ENCODE data around the gene SRSF4. TPM values are rescaled to one million over a fixed set of nuclear protein-coding genes. Genes with fewer than 3 reads are reported as not detected.
A peak's percentile ranks its signal among the peaks of the same experiment; 100 is the strongest.

SRSF4 gene
- total and polyA plus RNA-seq, 2 donors (not counting 1 experiment from before 2014, with no cell fraction given): 51.4 to 61.9 TPM

DNA sequence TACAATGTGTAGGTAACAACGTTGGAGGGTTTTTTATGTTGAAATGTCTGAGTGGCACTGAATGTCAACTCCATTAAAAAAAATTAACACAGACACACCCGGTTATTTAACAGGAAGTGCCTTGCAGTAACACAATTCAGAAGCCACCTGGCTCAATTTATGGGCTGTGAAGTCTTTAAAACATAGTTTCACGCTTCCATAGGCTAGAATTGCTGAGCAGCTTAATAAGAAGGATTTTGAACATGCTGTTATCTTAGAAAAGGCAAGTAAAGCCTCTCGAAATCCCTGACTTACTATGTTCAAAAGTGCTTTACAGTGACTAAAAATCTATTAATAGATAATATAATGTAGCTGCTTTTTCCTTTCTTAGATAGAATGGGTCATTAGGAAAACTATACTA lies 19.7 kb downstream of the SRSF4 start:
- Histone ChIP-seq H2AFZ (ENCODE audit: low read length) (no peak overlapping the region), H3K4me2 (ENCODE audit: extremely low read depth, insufficient read depth, low read length) (no peak overlapping the region), H3K9ac (ENCODE audit: insufficient read depth, low read length) (no peak overlapping the region), H4K20me1 (ENCODE audit: control insufficient read depth, extremely low read depth, insufficient read depth, low read length) (no peaks in the 10 kb centered on the region), H3K27me3 (ENCODE audit: control insufficient read depth, insufficient read depth, low read length) (no peaks in the 10 kb centered on the region), H3K4me1 (ENCODE audit: control insufficient read depth, extremely low read depth, insufficient read depth, low read length) (peaks cover 5% of the 10 kb centered on the region), H3K4me3 (replicated peaks in 1 of 4; ENCODE audit: control extremely low read depth in 1 of 4, insufficient read depth in 1 of 4, low read depth in 3 of 4, low read length in 4 of 4) (no peak overlapping the region), H3K9me3 (ENCODE audit: control insufficient read depth, insufficient read depth, low read depth, low read length) (no peaks in the 10 kb centered on the region), H3K27ac (ENCODE audit: insufficient read depth, low read length) (peak overlapping the region; percentile 22), H3K79me2 (ENCODE audit: control insufficient read depth, insufficient read depth, low read length) (peaks cover 82% of the 10 kb centered on the region), H3K36me3 (ENCODE audit: control insufficient read depth, insufficient read depth, low read length) (peaks cover 11% of the 10 kb centered on the region)
- TF ChIP-seq, protein P1, sequence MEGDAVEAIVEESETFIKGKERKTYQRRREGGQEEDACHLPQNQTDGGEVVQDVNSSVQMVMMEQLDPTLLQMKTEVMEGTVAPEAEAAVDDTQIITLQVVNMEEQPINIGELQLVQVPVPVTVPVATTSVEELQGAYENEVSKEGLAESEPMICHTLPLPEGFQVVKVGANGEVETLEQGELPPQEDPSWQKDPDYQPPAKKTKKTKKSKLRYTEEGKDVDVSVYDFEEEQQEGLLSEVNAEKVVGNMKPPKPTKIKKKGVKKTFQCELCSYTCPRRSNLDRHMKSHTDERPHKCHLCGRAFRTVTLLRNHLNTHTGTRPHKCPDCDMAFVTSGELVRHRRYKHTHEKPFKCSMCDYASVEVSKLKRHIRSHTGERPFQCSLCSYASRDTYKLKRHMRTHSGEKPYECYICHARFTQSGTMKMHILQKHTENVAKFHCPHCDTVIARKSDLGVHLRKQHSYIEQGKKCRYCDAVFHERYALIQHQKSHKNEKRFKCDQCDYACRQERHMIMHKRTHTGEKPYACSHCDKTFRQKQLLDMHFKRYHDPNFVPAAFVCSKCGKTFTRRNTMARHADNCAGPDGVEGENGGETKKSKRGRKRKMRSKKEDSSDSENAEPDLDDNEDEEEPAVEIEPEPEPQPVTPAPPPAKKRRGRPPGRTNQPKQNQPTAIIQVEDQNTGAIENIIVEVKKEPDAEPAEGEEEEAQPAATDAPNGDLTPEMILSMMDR (conservative IDR thresholded peaks at IDR 0.05 in 1 of 2, IDR thresholded peaks at IDR 0.05 in 1 of 2; ENCODE audit: low read depth in 1 of 2, low read length in 2 of 2): no peak
- TF ChIP-seq EZH2 (IDR thresholded peaks at IDR 0.05; ENCODE audit: low read length, missing control alignments): no peak
- DNase-seq (ENCODE audit: low read depth in 2 of 2): no peak

DNA sequence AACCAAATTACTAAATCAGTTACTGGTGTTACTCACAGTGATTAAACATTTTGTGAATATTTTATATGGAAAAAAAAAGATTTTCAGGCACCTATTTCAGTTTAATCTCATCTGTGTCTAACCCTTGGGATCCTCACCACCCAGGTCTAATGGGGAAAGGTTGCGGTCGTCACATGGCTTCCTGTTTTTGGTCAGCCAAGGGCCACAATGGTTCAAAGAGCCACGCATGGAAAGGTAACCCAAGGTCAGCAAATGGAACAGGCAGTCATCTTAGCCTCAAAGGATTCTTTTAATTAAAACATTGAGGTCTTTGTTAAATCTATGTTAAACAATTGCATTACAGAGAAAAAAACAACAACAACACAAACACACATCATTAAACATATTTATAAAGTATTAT lies 21.9 kb downstream of the SRSF4 start:
- Histone ChIP-seq H3K4me3 (replicated peaks in 1 of 4; ENCODE audit: control extremely low read depth in 1 of 4, insufficient read depth in 1 of 4, low read depth in 3 of 4, low read length in 4 of 4) (no peak overlapping the region), H3K27ac (ENCODE audit: insufficient read depth, low read length) (no peak overlapping the region), H3K9ac (ENCODE audit: insufficient read depth, low read length) (no peak overlapping the region)

DNA sequence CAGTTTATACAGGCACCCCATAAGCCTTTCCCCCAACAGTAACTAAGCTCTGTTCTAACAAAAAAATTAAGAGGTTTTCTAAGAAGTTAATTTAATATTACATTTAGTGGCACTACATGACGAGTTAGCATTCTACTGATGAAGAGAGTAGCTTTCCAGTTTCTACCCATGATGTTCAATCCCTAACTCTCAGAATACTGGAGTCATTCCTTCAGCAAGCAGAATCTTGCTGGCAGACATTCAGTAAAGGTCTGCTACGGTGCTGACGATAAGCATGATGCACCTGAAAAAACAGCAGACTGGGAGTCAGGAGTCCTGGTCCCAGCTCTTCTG lies 24.5 kb downstream of the SRSF4 start:
- Histone ChIP-seq H3K36me3 (ENCODE audit: control insufficient read depth, insufficient read depth, low read length) (peaks cover 13% of the 10 kb centered on the region), H3K9me3 (ENCODE audit: control insufficient read depth, insufficient read depth, low read depth, low read length) (no peaks in the 10 kb centered on the region), H2AFZ (ENCODE audit: low read length) (no peak overlapping the region), H3K27ac (ENCODE audit: insufficient read depth, low read length) (no peak overlapping the region), H3K4me1 (ENCODE audit: control insufficient read depth, extremely low read depth, insufficient read depth, low read length) (peaks cover 3% of the 10 kb centered on the region), H3K4me3 (replicated peaks in 1 of 4; ENCODE audit: control extremely low read depth in 1 of 4, insufficient read depth in 1 of 4, low read depth in 3 of 4, low read length in 4 of 4) (no peak overlapping the region), H3K79me2 (ENCODE audit: control insufficient read depth, insufficient read depth, low read length) (peaks cover 42% of the 10 kb centered on the region), H3K27me3 (ENCODE audit: control insufficient read depth, insufficient read depth, low read length) (no peaks in the 10 kb centered on the region), H3K9ac (ENCODE audit: insufficient read depth, low read length) (no peak overlapping the region), H4K20me1 (ENCODE audit: control insufficient read depth, extremely low read depth, insufficient read depth, low read length) (no peaks in the 10 kb centered on the region), H3K4me2 (ENCODE audit: extremely low read depth, insufficient read depth, low read length) (no peak overlapping the region)
- DNase-seq (ENCODE audit: low read depth in 2 of 2): no peak
- TF ChIP-seq, protein P1 (conservative IDR thresholded peaks at IDR 0.05 in 1 of 2, IDR thresholded peaks at IDR 0.05 in 1 of 2; ENCODE audit: low read depth in 1 of 2, low read length in 2 of 2): no peak
- no peak for TF ChIP-seq EZH2 (IDR thresholded peaks at IDR 0.05; ENCODE audit: low read length, missing control alignments)

More for the DNA sequence above, 21.9 kb downstream of the SRSF4 start:
- TF ChIP-seq, protein P1 (conservative IDR thresholded peaks at IDR 0.05 in 1 of 2, IDR thresholded peaks at IDR 0.05 in 1 of 2; ENCODE audit: low read depth in 1 of 2, low read length in 2 of 2): no peak
- TF ChIP-seq EZH2 (IDR thresholded peaks at IDR 0.05; ENCODE audit: low read length, missing control alignments): no peak
- H3K36me3 ChIP-seq (ENCODE audit: control insufficient read depth, insufficient read depth, low read length): peaks cover 10% of the 10 kb centered on the region
- no peak overlapping the region for H3K4me2 ChIP-seq (ENCODE audit: extremely low read depth, insufficient read depth, low read length)
- H4K20me1 ChIP-seq (ENCODE audit: control insufficient read depth, extremely low read depth, insufficient read depth, low read length): no peaks in the 10 kb centered on the region
- H3K79me2 ChIP-seq (ENCODE audit: control insufficient read depth, insufficient read depth, low read length): peaks cover 66% of the 10 kb centered on the region
- H3K27me3 ChIP-seq (ENCODE audit: control insufficient read depth, insufficient read depth, low read length): no peaks in the 10 kb centered on the region
- H3K4me1 ChIP-seq (ENCODE audit: control insufficient read depth, extremely low read depth, insufficient read depth, low read length): peaks cover 6% of the 10 kb centered on the region
- H3K9me3 ChIP-seq (ENCODE audit: control insufficient read depth, insufficient read depth, low read depth, low read length): no peaks in the 10 kb centered on the region
- H2AFZ ChIP-seq (ENCODE audit: low read length): no peak overlapping the region
- DNase-seq (ENCODE audit: low read depth in 2 of 2): no peak

All from fibroblast of lung (primary cell).